D721Med (cell line): ENCODE data around the gene IGSF8.

Source experiments
- DNase-seq: peaks from one replicate; pipeline ENCODE4 v3.0.0; 2011; ENCODE audit warnings: low spot score; ENCODE audit not compliant: insufficient read length
- FAIRE-seq: peaks from 2 replicates; lab custom pipeline; 2011; peaks lifted over from hg19 to GRCh38; lab: Jason Lieb, UNC
- TF ChIP-seq, protein P1 (sequence below): IDR thresholded peaks from 2 replicates; pipeline ENCODE4 v1.5.1; 2012; ENCODE audit warnings: mild to moderate bottlenecking, control low read depth; ENCODE audit not compliant: insufficient read depth; ENCODE audit errors: missing control alignments

IGSF8 gene

DNA sequence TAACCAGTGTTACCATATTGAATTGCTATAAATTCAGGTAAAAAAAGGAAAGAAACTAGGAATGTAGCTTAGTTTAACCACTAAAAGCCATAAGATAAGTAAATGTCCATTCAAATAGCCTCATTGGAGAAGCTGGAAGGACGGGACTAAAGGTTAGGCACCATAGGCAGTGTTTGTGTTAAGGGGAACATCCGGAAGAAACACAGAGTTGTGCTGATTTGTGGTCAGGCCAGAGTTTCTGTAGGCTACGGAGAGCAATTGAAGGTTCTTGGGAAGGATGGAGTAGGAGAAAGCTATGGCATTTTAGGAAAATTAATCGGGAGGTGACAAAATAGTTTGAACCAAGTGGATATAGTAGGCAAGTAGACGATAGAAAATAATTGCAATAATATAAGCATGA is 27.1 kb downstream of the IGSF8 start:
- FAIRE-seq (no peak), DNase-seq (no peak)
- TF ChIP-seq, protein P1, sequence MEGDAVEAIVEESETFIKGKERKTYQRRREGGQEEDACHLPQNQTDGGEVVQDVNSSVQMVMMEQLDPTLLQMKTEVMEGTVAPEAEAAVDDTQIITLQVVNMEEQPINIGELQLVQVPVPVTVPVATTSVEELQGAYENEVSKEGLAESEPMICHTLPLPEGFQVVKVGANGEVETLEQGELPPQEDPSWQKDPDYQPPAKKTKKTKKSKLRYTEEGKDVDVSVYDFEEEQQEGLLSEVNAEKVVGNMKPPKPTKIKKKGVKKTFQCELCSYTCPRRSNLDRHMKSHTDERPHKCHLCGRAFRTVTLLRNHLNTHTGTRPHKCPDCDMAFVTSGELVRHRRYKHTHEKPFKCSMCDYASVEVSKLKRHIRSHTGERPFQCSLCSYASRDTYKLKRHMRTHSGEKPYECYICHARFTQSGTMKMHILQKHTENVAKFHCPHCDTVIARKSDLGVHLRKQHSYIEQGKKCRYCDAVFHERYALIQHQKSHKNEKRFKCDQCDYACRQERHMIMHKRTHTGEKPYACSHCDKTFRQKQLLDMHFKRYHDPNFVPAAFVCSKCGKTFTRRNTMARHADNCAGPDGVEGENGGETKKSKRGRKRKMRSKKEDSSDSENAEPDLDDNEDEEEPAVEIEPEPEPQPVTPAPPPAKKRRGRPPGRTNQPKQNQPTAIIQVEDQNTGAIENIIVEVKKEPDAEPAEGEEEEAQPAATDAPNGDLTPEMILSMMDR, result no peak

DNA sequence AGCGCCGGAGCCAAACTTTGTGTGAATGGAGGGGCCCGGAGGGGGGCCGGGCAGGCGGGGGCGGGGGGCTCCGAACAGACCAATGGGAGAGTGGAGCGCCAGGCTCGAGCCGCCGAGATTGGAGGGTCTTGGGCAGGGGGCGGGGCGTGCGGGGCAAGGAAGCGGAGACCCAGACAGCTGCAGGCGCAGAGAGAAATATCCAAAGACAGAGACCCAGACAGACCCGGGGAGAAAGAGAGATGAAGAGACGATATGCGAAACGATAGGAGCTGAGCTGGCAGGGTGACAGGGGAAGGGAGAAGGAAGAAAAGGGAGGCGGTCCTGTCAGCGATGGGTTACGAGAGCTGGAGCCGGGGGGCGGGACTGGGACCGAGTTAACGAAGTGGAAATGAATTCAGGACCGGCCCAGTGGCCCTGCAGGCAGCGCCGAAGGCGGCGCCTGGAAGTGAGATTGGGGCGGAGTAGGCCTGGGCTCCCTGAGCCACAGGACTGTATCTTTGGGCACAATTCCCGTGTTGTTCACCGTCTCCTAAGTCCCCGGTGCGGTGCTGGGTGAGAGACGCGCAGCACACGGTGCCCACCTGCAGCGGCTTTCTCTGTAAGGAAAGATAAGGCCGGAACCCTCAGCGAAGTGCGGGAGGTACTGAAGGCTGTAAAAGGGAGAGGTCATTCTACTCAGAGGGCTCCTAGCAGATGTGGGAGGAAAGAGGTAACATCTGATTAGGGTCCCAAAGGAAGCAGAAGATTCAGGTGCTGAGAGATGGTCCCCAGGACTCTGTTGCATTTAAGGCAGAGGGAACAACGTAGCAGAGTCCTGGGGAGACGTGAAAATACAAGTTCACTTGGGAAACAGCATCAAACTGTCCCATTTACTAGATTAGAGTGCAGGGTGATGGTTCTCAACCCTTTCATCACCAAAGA is 27.9 kb downstream of the IGSF8 start:
- FAIRE-seq, result no peak
- TF ChIP-seq, protein P1, result no peak
- DNase-seq, result peak; percentile 79

DNA sequence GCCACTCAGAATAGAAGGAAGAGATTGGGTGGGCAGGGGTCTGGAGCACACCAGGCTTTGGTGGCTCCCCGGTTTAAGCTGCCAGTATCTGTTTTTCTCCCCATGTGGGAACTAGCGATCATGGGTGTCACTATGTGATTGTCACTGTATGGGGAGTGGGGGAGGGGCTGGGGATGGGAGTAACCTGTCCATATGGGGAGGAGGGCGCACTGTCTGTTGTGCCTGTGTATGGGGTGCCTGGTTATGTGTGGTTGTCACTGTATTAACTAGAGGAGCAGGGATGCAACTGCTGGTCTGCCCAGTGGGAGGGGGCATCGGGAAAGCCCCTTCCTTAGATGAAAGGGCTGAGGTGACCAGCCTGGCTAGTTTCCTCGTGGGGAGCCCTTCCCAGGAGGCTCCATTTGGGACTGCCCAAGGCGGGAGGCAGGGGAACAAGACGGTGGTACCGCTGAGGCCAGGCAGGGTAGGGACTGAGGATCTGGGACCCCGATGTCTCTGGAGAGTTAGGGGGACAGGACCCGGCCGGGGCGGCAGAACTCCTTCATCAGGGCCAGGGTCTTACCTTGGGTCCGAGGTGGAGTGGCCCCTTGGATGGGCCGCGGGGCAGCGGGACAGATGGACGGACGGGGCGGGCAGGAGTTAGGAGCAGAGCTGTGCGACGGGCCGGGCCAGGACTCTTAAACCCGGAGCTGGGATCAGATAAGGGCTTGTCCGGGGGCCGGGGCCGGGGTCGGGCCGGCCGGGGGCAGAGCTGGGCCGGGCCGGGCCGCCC is 28.8 kb downstream of the IGSF8 start, which contains the start of gene KCNJ10:
Gene KCNJ10, minus strand, starts transcription at position 701 of the 772 bp plus-strand sequence. CDS start 27,628 bp downstream, outside the sequence.
- FAIRE-seq, result no peak
- DNase-seq, result no peak
- TF ChIP-seq, protein P1, result no peak

DNA sequence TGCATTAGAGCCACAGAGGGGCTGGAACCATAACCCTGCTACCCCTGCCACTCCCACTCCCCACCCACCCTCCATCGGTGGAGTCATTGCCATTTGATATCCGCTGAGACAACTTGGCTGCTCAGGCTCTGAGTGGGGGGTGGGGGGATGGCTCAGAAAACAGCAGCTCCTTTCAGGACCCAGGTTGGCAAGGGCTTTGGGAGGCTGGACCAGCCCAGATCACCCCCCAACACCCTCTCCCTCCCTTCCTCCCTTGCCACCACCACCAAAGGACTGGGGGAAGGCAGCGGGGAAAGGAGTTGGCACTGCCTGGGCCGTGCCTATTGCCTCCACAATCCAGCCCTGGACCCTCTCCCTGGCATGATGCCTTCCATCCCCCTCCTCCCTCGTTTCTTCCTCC is 30.2 kb downstream of the IGSF8 start:
- TF ChIP-seq, protein P1, result no peak
- no peak for DNase-seq
- no peak for FAIRE-seq

DNA sequence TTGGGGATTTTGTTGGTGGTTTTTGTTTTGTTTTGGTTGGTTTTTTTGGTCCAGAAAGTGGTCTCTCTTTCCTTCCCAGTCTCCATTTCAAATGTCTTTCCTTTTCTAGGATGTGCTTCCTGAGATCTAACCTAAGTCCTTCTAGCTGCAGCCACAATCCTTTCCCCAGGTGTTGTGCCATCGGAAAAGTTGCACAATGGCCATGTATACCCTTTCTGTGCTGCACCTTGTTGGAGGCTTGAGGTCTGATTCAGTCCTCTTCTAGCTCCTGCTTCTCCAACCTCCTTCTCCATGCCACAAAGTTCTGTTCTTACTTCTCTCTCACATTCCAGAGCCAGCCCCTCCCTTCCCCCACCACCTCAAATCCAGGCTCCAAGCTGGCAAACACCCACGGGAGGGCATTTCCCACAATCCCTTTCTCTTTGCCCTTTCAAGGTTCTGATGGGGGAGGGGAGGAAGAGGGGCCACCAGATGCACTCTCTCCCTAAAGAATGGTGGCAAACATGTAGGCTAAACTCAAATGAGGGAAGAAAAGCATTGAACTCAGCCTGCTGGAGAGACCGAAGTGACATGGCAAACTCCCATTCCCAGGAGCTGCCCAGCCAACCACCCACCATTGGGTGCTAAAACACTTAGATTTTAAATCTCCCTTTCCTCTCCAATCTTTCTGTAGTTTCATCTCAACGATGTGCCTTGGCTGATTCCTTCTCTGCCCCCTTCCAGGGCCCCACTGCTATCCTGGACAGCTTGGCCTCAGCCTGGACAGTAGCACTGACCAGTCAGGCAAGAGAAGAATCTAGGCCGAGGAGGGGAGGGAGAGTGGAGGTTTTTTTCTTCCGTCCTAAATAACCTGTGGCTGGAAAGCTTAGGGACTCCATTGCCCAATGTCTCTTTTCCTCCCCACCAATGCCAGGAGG is 31.3 kb downstream of the IGSF8 start:
- FAIRE-seq (no peak), DNase-seq (no peak)
- TF ChIP-seq, protein P1, result no peak

DNA sequence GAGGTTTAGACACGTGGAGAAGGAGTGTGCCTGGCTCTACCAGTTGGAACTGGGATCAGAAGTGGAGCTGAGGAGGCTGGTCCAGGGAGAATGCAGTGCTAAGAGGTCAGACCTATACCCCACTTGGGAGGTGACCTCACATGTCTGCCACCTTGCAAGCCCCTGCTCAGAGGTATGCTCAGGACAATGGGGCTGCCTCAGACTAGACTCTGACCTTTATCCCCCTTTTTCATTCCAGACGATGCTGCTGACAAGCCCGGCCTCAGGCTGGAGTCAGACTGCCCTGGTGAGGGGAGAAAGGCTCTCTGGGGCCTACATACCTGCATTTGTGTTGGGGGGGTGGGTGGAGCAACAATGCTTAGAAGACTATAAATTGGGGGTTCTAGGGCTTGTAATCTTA is 33.7 kb downstream of the IGSF8 start:
- TF ChIP-seq, protein P1, result no peak
- DNase-seq, result no peak
- FAIRE-seq, result no peak
